GM18520 (cell line): Measurements from ENCODE around the gene GPR37L1.
"Not testable (repeated sequence)": the region's sequence is repeated elsewhere in the genome, so short reads cannot be mapped to it uniquely, and the experiment has no call there.

Experiments
- ATAC-seq: cut with Tn5 transposase; IDR thresholded peaks from one replicate; pipeline ENCODE4 v1.9.1; 2021; ENCODE audit not compliant: unreplicated experiment

GPR37L1 gene

DNA sequence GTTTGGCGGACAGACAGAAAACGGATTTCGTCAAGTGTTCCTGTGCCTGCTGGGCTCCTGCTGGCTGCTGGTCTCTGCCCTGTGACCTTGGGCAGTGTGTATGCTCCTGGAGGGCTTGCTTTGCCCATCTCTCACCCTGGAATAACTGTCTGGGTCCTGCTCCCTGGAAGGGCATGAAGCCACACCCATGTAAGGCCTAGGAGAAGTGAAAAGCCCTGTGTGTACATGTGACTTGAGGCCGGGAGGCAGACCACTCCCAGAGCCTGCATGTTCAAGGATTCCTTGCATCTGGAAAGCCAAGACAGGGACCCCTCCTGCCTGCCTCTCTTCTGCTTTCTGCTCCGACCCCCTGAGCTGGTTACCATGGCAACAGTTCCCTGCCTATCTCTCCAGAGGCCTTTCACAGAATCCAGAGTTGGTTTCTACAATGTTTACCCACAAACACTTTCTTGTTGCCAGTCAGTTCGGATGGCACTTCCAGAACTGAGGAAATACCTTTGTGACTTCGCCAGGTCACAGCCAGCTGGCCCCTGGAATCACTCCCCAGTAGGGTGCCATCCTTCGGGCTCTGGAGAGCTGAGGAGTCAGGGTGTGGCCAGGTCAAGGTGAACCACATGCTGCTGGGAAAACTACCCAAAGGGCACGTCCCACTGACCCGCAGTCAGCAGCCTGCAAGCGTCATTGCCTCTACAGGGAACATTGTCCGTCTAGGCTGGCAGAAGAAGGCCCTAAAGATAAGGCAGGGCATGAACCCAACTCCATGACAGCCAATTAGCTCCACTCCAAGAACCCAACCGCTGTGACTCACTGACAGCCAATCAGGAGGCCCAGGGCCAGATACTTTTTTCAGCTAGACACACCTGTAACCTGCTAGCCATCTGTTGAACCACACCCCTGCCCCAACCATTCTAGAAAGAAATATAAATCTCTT, 14.7 kb upstream of the GPR37L1 start:
- ATAC-seq, result no peak

- no peak for ATAC-seq
These were observed 11.7 kb upstream of the GPR37L1 start for GRCh38 chr1:202110977-202111376.

- not testable (repeated sequence) for ATAC-seq
These were observed 11.1 kb upstream of the GPR37L1 start for GRCh38 chr1:202111589-202111988.

- no peak for ATAC-seq
These were observed 9.6 kb upstream of the GPR37L1 start for GRCh38 chr1:202112859-202113689.

GRCh38 chr1:202113690-202114300, 8.9 kb upstream of the GPR37L1 start:
- ATAC-seq, result no peak

GRCh38 chr1:202116287-202116686, 6.4 kb upstream of the GPR37L1 start:
- ATAC-seq, result no peak

GRCh38 chr1:202117898-202118371, 4.8 kb upstream of the GPR37L1 start:
- no peak for ATAC-seq

- ATAC-seq, result no peak
These were observed 1.7 kb upstream of the GPR37L1 start for GRCh38 chr1:202121006-202121405.

DNA sequence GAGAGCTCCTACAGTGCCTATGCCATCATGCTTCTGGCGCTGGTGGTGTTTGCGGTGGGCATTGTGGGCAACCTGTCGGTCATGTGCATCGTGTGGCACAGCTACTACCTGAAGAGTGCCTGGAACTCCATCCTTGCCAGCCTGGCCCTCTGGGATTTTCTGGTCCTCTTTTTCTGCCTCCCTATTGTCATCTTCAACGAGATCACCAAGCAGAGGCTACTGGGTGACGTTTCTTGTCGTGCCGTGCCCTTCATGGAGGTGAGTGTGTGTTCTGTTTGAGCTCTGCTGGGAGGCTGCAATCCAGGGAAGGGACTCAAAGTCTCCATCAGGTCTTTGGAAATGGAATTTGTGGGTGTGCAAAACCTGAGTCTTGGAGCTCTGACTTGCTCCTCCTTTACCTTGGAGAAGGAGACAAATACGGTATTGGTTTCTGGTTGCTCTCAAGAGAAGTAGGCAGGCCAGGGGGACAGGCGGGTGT, 658 bp downstream of the GPR37L1 start:
- ATAC-seq, result no peak

- ATAC-seq, result no peak
These were observed 1.4 kb downstream of the GPR37L1 start for GRCh38 chr1:202124142-202124541.

DNA sequence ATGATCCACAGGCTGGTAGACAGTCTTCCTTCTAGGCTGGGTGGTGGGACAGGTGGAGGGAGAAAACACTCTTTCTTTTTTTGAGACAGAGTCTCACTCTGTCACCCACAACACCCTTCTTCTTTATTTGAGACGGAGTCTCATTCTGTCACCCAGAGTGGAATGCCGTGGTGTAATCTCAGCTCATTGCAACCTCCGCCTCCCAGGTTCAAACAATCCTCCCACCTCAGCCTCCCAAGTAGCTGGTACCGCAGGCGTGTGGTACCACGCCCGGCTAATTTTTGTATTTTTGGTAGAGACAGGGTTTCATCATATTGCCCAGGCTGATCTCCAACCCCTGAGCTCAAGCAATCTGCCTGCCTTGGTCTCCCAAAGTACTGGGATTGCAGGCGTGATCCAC, 2.9 kb downstream of the GPR37L1 start:
- ATAC-seq, result no peak

- no peak for ATAC-seq
These were observed 3.7 kb downstream of the GPR37L1 start for GRCh38 chr1:202126426-202126825.

- ATAC-seq, result no peak
These were observed 4.3 kb downstream of the GPR37L1 start for GRCh38 chr1:202127061-202127460.

DNA sequence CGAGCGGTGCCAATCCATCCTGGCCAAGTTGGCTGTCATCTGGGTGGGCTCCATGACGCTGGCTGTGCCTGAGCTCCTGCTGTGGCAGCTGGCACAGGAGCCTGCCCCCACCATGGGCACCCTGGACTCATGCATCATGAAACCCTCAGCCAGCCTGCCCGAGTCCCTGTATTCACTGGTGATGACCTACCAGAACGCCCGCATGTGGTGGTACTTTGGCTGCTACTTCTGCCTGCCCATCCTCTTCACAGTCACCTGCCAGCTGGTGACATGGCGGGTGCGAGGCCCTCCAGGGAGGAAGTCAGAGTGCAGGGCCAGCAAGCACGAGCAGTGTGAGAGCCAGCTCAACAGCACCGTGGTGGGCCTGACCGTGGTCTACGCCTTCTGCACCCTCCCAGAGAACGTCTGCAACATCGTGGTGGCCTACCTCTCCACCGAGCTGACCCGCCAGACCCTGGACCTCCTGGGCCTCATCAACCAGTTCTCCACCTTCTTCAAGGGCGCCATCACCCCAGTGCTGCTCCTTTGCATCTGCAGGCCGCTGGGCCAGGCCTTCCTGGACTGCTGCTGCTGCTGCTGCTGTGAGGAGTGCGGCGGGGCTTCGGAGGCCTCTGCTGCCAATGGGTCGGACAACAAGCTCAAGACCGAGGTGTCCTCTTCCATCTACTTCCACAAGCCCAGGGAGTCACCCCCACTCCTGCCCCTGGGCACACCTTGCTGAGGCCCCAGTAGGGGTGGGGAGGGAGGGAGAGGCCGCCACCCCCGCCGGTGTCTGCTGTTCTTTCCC, 5.3 kb downstream of the GPR37L1 start:
- no peak for ATAC-seq

- no peak for ATAC-seq
These were observed 7.0 kb downstream of the GPR37L1 start for GRCh38 chr1:202129453-202130296.

- no peak for ATAC-seq
These were observed 7.6 kb downstream of the GPR37L1 start for GRCh38 chr1:202130297-202130721.

- no peak for ATAC-seq
These were observed 8.3 kb downstream of the GPR37L1 start for GRCh38 chr1:202130816-202131522.

DNA sequence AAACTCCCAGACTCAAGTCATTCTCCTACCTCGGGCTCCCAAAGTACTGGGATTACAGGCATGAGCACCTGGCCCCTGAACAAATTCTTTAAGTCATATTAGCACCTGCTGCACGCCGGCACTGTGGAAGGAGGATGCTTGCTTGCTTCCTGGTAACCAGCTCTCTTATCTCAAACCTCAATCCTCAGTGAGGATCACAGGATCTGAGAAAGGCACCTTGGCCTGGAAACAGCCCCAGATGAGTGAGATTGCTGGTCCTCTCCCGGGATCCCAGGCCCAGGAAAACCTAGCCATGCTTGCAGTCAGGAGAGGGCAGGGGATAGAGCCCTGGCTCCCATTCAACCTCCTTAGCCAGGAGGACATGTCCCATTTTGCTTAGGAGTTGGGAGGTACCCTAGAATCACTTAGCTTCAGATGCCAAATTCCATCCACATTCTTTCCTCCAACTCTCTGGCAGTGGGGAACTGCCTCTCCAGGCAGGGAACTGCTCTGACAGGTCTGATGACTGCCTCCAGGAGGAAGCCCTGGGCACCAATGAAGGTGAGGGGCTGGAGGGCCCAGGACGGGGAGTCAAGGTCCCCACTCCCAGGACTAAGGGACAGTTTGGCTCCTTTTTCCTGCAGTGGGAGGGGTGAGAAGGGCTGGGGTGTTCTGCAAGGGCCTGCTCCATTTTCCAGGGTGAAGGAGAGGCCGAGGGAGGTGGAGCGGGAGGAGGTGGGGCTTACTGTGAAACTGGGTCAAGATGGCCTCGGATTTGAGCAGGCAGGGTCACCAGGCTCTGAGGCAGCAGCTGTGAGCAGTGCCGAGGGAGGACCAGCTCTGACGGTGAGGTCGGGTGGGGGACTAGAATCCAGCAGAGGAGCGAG, 9.5 kb downstream of the GPR37L1 start:
- ATAC-seq, result no peak
